GM18505 (cell line): ENCODE results near the gene TOR1A.
"Not testable (repeated sequence)": the region's sequence is repeated elsewhere in the genome, so short reads cannot be mapped to it uniquely, and the experiment has no call there.

ENCODE experiments used
- ATAC-seq: cut with Tn5 transposase; IDR thresholded peaks from one replicate; pipeline ENCODE4 v1.9.1; 2021; ENCODE audit not compliant: unreplicated experiment
- POLR2A ChIP-seq: IDR thresholded peaks from 4 replicates; pipeline ENCODE4 v1.6.1; 2011; ENCODE audit warnings: borderline replicate concordance; ENCODE audit not compliant: insufficient read depth, insufficient read length; ENCODE audit errors: extremely low read depth

The TOR1A gene

GRCh38 chr9:129794549-129794948 lies 29.4 kb downstream of the TOR1A start:
- no peak for ATAC-seq
- no peak for TF ChIP-seq POLR2A

GRCh38 chr9:129786481-129786880 lies 37.5 kb downstream of the TOR1A start:
- no peak for ATAC-seq
- TF ChIP-seq POLR2A: no peak

- no peak for ATAC-seq
- TF ChIP-seq POLR2A: no peak
These were observed 38.1 kb downstream of the TOR1A start for GRCh38 chr9:129785866-129786265.

- ATAC-seq: not testable (repeated sequence)
These were observed 39.0 kb downstream of the TOR1A start for GRCh38 chr9:129784970-129785369.

- TF ChIP-seq POLR2A: no peak
- ATAC-seq: no peak
These were observed 40.2 kb downstream of the TOR1A start for GRCh38 chr9:129783516-129784361.

- no peak for ATAC-seq
- no peak for TF ChIP-seq POLR2A
These were observed 42.0 kb downstream of the TOR1A start for GRCh38 chr9:129781981-129782380.

GRCh38 chr9:129781131-129781530 lies 42.8 kb downstream of the TOR1A start:
- no peak for TF ChIP-seq POLR2A

GRCh38 chr9:129779560-129780190 lies 44.3 kb downstream of the TOR1A start:
- ATAC-seq: no peak
- no peak for TF ChIP-seq POLR2A

More at GRCh38 chr9:129781131-129781530, 42.8 kb downstream of the TOR1A start:
- no peak for ATAC-seq

- TF ChIP-seq POLR2A: no peak
- ATAC-seq: no peak
These were observed 45.5 kb downstream of the TOR1A start for GRCh38 chr9:129778469-129778868.

GRCh38 chr9:129777769-129778130 lies 46.2 kb downstream of the TOR1A start:
- no peak for ATAC-seq
- TF ChIP-seq POLR2A: no peak

GRCh38 chr9:129776938-129777768 lies 46.8 kb downstream of the TOR1A start:
- TF ChIP-seq POLR2A: no peak
- ATAC-seq: no peak

- no peak for TF ChIP-seq POLR2A
- ATAC-seq: no peak
These were observed 47.4 kb downstream of the TOR1A start for GRCh38 chr9:129776566-129776937.

- not testable (repeated sequence) for ATAC-seq
These were observed 47.8 kb downstream of the TOR1A start for GRCh38 chr9:129776096-129776495.

- TF ChIP-seq POLR2A: no peak
- no peak for ATAC-seq
These were observed 48.5 kb downstream of the TOR1A start for GRCh38 chr9:129775448-129775798.

- no peak for ATAC-seq
- no peak for TF ChIP-seq POLR2A
These were observed 49.0 kb downstream of the TOR1A start for GRCh38 chr9:129774791-129775447.
